ENCODE data around the gene ZNF225. TPM values are rescaled to one million over a fixed set of nuclear protein-coding genes. Genes with fewer than 3 reads are reported as not detected.

Gene ZNF225
- 2.3 to 4.3 TPM (median 2.5 TPM) in 5 replicates for total RNA-seq (2022; extraction: Qiagen RNA extraction)

GRCh38 chr19:44113138-44113783 is at the start of gene ZNF225:
Gene ZNF225, plus strand, starts transcription at chr19:44113399. Its CDS starts 2,429 bp downstream, at chr19:44115828.

GRCh38 chr19:44071824-44072542 is 41.2 kb upstream of the ZNF225 start, which contains the start of gene ZNF284:
Gene ZNF284, plus strand, starts transcription at chr19:44072159. Its CDS starts 4,231 bp downstream, at chr19:44076390.

DNA sequence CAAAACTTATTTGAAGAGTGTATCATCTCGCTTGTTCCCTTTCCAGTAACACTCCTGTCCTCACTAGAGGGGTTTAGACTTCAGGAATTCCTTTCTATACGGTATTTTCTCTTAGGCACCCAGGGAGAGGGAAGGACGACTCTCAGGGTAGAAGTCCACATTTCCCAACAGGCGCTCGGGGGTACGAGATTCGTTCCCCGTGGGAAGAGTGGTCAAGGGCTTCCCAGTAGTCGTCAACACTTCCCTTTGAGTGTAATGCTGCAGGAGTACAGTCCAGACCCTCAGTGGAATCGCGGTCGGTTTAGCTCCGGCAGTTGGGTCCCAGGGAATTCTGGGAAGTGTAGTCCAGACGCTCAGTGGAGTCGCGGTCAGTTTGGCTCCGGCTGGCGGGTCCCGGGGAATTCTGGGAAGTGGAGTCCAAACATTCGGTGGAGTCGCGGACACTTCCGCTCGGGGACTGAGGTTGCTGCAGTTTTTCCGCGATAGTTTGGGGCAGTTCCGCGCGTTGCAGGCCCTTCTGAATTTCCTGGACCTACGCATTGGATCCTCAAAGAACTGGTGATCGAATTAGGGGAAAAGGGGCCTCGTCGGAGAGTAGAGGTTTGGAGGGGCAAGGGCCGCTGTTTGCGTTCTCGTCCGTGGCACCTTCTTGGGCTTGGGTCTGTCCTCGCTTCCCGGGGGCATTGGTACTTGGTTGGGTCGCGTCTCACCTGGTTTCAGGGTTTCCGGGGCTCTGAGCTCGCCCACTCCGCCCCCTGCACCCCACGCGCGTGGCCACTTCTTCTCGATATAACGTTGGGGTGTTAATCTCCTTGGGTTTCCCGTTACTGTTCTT is 19.1 kb upstream of the ZNF225 start, which contains the start of gene ZNF224:
Gene ZNF224 (plus strand): TSS at position 431 of the 835 bp plus-strand sequence. CDS start 3,513 bp downstream, outside the sequence.

GRCh38 chr19:44141191-44142058 is 28.2 kb downstream of the ZNF225 start, which contains the start of gene ZNF234:
Gene ZNF234, plus strand, starts transcription at chr19:44141554. Its CDS starts 3,079 bp downstream, at chr19:44144633.

DNA sequence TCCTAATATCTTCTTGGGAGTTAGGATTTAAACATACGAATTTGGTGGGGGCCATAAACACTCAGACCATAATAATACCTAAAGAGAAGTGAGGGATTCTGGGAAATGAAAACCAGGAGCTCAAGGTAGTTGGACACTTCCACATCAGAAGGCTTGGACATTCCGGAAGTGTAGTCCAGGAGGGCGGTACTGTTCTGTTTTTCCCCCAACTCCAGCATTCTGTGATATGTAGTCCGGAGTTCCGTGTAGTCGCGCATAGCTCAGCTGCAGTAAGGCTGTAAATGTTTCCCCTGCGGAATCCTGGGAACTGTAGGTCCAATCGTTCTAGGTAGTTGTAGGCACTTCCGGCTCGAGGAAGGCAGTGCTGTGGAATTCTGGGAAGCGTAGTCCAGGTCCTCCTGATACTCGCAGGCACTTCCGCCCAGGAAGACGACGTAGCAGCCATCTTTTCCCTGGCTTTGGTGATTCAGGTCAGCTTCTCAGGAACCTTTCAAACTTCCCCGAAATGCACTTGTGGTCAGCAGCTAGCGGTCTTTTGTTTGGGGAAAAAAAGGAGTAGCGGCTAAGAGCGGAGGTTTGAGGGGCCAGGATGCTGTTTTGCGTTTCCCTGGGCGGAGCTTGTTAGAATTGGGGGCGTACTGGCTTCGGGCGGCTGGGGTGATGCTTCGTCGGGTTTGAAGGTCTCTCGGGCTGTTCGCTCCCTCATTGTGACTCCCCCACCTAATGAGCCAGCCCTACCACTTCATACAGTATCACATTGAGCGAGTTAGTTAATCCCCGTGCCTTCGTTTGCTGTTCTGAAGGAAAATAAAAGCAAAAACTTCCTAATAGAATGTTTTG is 51.7 kb downstream of the ZNF225 start, which contains the start of gene ZNF226:
Gene ZNF226 (plus strand): TSS at position 428 of the 840 bp plus-strand sequence. CDS start 4,981 bp downstream, outside the sequence.

Other genes with a start within 250 kb of the ZNF225 start
- 0.13 to 0.39 TPM (median 0.21 TPM) in 5 replicates for gene ZNF404, start 229.4 kb upstream of the ZNF225 start, total RNA-seq (2022; extraction: Qiagen RNA extraction)
- gene ZNF45, start 178.1 kb upstream of the ZNF225 start, total RNA-seq (2022; extraction: Qiagen RNA extraction), result 8.7 to 12.8 TPM (median 9.8 TPM) in 5 replicates
- gene ZNF221, start 162.2 kb upstream of the ZNF225 start, total RNA-seq (2022; extraction: Qiagen RNA extraction), result 0.51 to 0.84 TPM (median 0.60 TPM) in 5 replicates
- gene ZNF155, start 129.2 kb upstream of the ZNF225 start, total RNA-seq (2022; extraction: Qiagen RNA extraction), result 1.9 to 3.6 TPM (median 3.0 TPM) in 5 replicates
- 2.2 to 4.2 TPM (median 3.3 TPM) in 5 replicates for gene ZNF230, start 110.4 kb upstream of the ZNF225 start, total RNA-seq (2022; extraction: Qiagen RNA extraction)
- 3.1 to 3.8 TPM (median 3.5 TPM) in 5 replicates for gene ZNF222, start 88.0 kb upstream of the ZNF225 start, total RNA-seq (2022; extraction: Qiagen RNA extraction)
- gene ZNF223, start 61.4 kb upstream of the ZNF225 start, total RNA-seq (2022; extraction: Qiagen RNA extraction), result 2.3 to 5.1 TPM (median 2.9 TPM) in 5 replicates
- 0.25 to 0.71 TPM (median 0.43 TPM) in 5 replicates for gene ZNF284, start 41.2 kb upstream of the ZNF225 start, total RNA-seq (2022; extraction: Qiagen RNA extraction)
- 7.1 to 12.7 TPM (median 8.9 TPM) in 5 replicates for gene ZNF224, start 19.0 kb upstream of the ZNF225 start, total RNA-seq (2022; extraction: Qiagen RNA extraction)
- 1.3 to 2.5 TPM (median 2.2 TPM) in 5 replicates for gene ZNF234, start 28.2 kb downstream of the ZNF225 start, total RNA-seq (2022; extraction: Qiagen RNA extraction)
- 18.3 to 21.5 TPM (median 18.7 TPM) in 5 replicates for gene ZNF226, start 51.7 kb downstream of the ZNF225 start, total RNA-seq (2022; extraction: Qiagen RNA extraction)
- gene ZNF227, start 99.1 kb downstream of the ZNF225 start, total RNA-seq (2022; extraction: Qiagen RNA extraction), result 9.3 to 13.7 TPM (median 10.1 TPM) in 5 replicates
- 0.51 to 0.83 TPM (median 0.63 TPM) in 5 replicates for gene ZNF233, start 146.5 kb downstream of the ZNF225 start, total RNA-seq (2022; extraction: Qiagen RNA extraction)
- gene ZNF235, start 191.6 kb downstream of the ZNF225 start, total RNA-seq (2022; extraction: Qiagen RNA extraction), result 2.8 to 4.5 TPM (median 3.1 TPM) in 5 replicates
- 1.6 to 2.6 TPM (median 2.1 TPM) in 5 replicates for gene ZNF112, start 243.3 kb downstream of the ZNF225 start, total RNA-seq (2022; extraction: Qiagen RNA extraction)